HCT116 (cell line): ENCODE measurements around the gene KLHL24. TPM values are rescaled to one million over a fixed set of nuclear protein-coding genes. Genes with fewer than 3 reads are reported as not detected.

Source experiments
- ATAC-seq: fragments of 200-7000 bp; cut with Tn5 transposase; 2 replicates; pipeline ENCODE4 v1.9.1; 2020; ENCODE audit warnings: mild to moderate bottlenecking, moderate library complexity
- BruUV-seq: library from RNA; stranded (reverse); fragments of 400-500 nt; replicated peaks from 2 replicates; lab custom pipeline; 2021; lab: Mats Ljungman, UMichigan
- CTCF ChIA-PET: fragments of 300-600 bp; sonication (Branson Sonifier 250); formaldehyde crosslinking; loops from one replicate; lab custom pipeline; 2021; ENCODE audit warnings: antibody characterized with exemption; lab: Charles Lee
- POLR2A ChIA-PET: fragments of 300-600, 350-600 bp; sonication (Branson Sonifier 250); formaldehyde crosslinking; loops from one replicate; lab custom pipeline; 2021; ENCODE audit warnings: antibody characterized with exemption; lab: Charles Lee
- RAD21 ChIA-PET, 2 experiments: fragments of 300-600 bp; sonication (Branson Sonifier 250); formaldehyde crosslinking; loops; one replicate each; lab custom pipeline; 2023; ENCODE audit warnings: low total read pairs in 2 of 2; ENCODE audit not compliant: uncharacterized antibody in 2 of 2, unreplicated experiment in 2 of 2, low non-redundant PET in 1 of 2; lab: Charles Lee
- DNase-seq: peaks from one replicate; pipeline ENCODE4 v3.0.0-alpha.2; 2010; ENCODE audit warnings: low read depth, low spot score
- H2AFZ ChIP-seq: fragments of 200-600 bp; shearing (Covaris generic), sonication (generic); 2 replicates; pipeline ENCODE4 v1.6.1; 2017; ENCODE audit warnings: low read depth, mixed run types, mixed read lengths, antibody characterized with exemption, low read length; ENCODE audit not compliant: poor library complexity, severe bottlenecking
- H3K27ac ChIP-seq: 2 replicates; pipeline ENCODE4 v1.5.1; 2012; ENCODE audit warnings: low read depth, low read length
- H3K27me3 ChIP-seq: fragments of 200-600 bp; sonication (generic); 2 replicates; pipeline ENCODE4 v1.6.1; 2016; ENCODE audit warnings: mixed run types, low read length, mixed read lengths; ENCODE audit not compliant: insufficient read depth
- H3K36me3 ChIP-seq, 2 experiments: fragments of 200-500 bp in 1 of 2; fragments of 200-600 bp in 1 of 2; sonication (Bioruptor generic) in 1 of 2; sonication (generic) in 1 of 2; 2 replicates each; pipeline versions ENCODE4 v1.5.1 to v1.6.1; 2014 to 2016; ENCODE audit warnings: low read length in 2 of 2, inconsistent platforms in 1 of 2, mixed read lengths in 1 of 2, mixed run types in 1 of 2; ENCODE audit not compliant: insufficient read depth in 2 of 2, control insufficient read depth in 1 of 2
- H3K4me1 ChIP-seq, 2 experiments: fragments of 200-600 bp in 1 of 2; sonication (generic) in 1 of 2; 2 replicates each; pipeline versions ENCODE4 v1.5.1 to v1.6.1; 2012 to 2017; ENCODE audit warnings: low read length in 2 of 2, inconsistent platforms in 1 of 2, mild to moderate bottlenecking in 1 of 2, mixed read lengths in 1 of 2, mixed run types in 1 of 2, moderate library complexity in 1 of 2; ENCODE audit not compliant: insufficient read depth in 2 of 2, control insufficient read depth in 1 of 2
- H3K4me2 ChIP-seq: fragments of 200-600 bp; sonication (generic); 2 replicates; pipeline ENCODE4 v1.6.1; 2017; ENCODE audit warnings: mixed run types, low read length, mixed read lengths
- H3K4me3 ChIP-seq, 2 experiments: fragments of 200-600 bp in 1 of 2; sonication (generic) in 1 of 2; replicated peaks in 1 of 2; 2 replicates each; pipeline ENCODE4 v1.5.1; 2011 to 2016; ENCODE audit warnings: low read length in 2 of 2, control low read depth in 1 of 2, low read depth in 1 of 2, mild to moderate bottlenecking in 1 of 2, mixed read lengths in 1 of 2, mixed run types in 1 of 2
- H3K79me2 ChIP-seq: fragments of 200-600 bp; sonication (generic); 2 replicates; pipeline ENCODE4 v1.6.1; 2017; ENCODE audit warnings: mild to moderate bottlenecking, mixed run types, low read length, moderate library complexity, mixed read lengths; ENCODE audit not compliant: insufficient read depth
- H3K9ac ChIP-seq: fragments of 200-600 bp; sonication (generic); 2 replicates; pipeline ENCODE4 v1.6.1; 2016; ENCODE audit warnings: low read length, mixed read lengths
- H3K9me2 ChIP-seq: fragments of 200-600 bp; sonication (generic), shearing (Covaris generic); 2 replicates; pipeline ENCODE4 v1.6.1; 2017; ENCODE audit warnings: mixed run types, mild to moderate bottlenecking, moderate library complexity; ENCODE audit not compliant: insufficient read depth
- H3K9me3 ChIP-seq, 2 experiments: fragments of 200-500 bp in 1 of 2; fragments of 200-600 bp in 1 of 2; sonication (Bioruptor generic) in 1 of 2; sonication (generic) in 1 of 2; 2 replicates each; pipeline ENCODE4 v1.6.1; 2014 to 2017; ENCODE audit warnings: low read length in 2 of 2, mixed read lengths in 2 of 2, inconsistent platforms in 1 of 2, low read depth in 1 of 2, mild to moderate bottlenecking in 1 of 2, mixed run types in 1 of 2, moderate library complexity in 1 of 2; ENCODE audit not compliant: control insufficient read depth in 1 of 2, insufficient read depth in 1 of 2
- H4K20me1 ChIP-seq: fragments of 200-600 bp; sonication (generic), shearing (Covaris generic); 2 replicates; pipeline ENCODE4 v1.6.1; 2017; ENCODE audit warnings: mixed run types, mild to moderate bottlenecking, moderate library complexity; ENCODE audit not compliant: insufficient read depth
- ATF3 ChIP-seq: IDR thresholded peaks from 2 replicates; pipeline ENCODE4 v1.6.1; 2012
- CBX3 ChIP-seq: IDR thresholded peaks from 2 replicates; pipeline ENCODE4 v1.6.1; 2012; ENCODE audit warnings: low read depth
- CEBPB ChIP-seq: IDR thresholded peaks from 2 replicates; pipeline ENCODE4 v1.6.1; 2012; ENCODE audit warnings: low read depth
- CTCF ChIP-seq, 3 experiments: fragments of 200-600 bp in 1 of 3; sonication (generic) in 1 of 3; IDR thresholded peaks in 2 of 3; conservative IDR thresholded peaks in 1 of 3; 2 replicates each; pipeline ENCODE4 v1.5.1; 2012 to 2017; ENCODE audit warnings: low read depth in 2 of 3, low read length in 2 of 3, antibody characterized with exemption in 1 of 3, borderline replicate concordance in 1 of 3, control low read depth in 1 of 3, mild to moderate bottlenecking in 1 of 3, mixed read lengths in 1 of 3, mixed run types in 1 of 3, moderate library complexity in 1 of 3; ENCODE audit not compliant: insufficient read depth in 1 of 3
- EGR1 ChIP-seq: IDR thresholded peaks from 2 replicates; pipeline ENCODE4 v1.6.1; 2012; ENCODE audit warnings: low read depth
- ELF1 ChIP-seq: IDR thresholded peaks from 2 replicates; pipeline ENCODE4 v1.6.1; 2012; ENCODE audit warnings: low read depth, borderline replicate concordance
- EZH2 ChIP-seq: fragments of 200-600 bp; sonication (generic); IDR thresholded peaks from 2 replicates; pipeline ENCODE4 v1.6.1; 2017; ENCODE audit warnings: antibody characterized with exemption, mixed run types
- EZH2phosphoT487 ChIP-seq: fragments of 200-600 bp; IDR thresholded peaks from 2 replicates; pipeline ENCODE4 v1.6.1; 2018; ENCODE audit warnings: antibody characterized with exemption, borderline replicate concordance
- FOSL1 ChIP-seq: IDR thresholded peaks from 2 replicates; pipeline ENCODE4 v1.6.1; 2012; ENCODE audit warnings: low read depth
- JUND ChIP-seq: IDR thresholded peaks from 2 replicates; pipeline ENCODE4 v1.6.1; 2012
- MAX ChIP-seq: IDR thresholded peaks from 2 replicates; pipeline ENCODE4 v1.6.1; 2012
- RAD21 ChIP-seq: IDR thresholded peaks from 2 replicates; pipeline ENCODE4 v1.6.1; 2012; ENCODE audit warnings: low read depth, mild to moderate bottlenecking
- REST ChIP-seq: IDR thresholded peaks from 2 replicates; pipeline ENCODE4 v1.6.1; 2012; ENCODE audit warnings: low read depth
- SP1 ChIP-seq: IDR thresholded peaks from 2 replicates; pipeline ENCODE4 v1.6.1; 2012; ENCODE audit warnings: low read depth
- SRF ChIP-seq: IDR thresholded peaks from 2 replicates; pipeline ENCODE4 v1.6.1; 2012; ENCODE audit warnings: low read depth
- TCF7L2 ChIP-seq: IDR thresholded peaks from 2 replicates; pipeline ENCODE4 v1.7.0; 2011; ENCODE audit warnings: borderline replicate concordance, inconsistent platforms; ENCODE audit not compliant: insufficient read depth, insufficient read length; ENCODE audit errors: extremely low read depth
- YY1 ChIP-seq: IDR thresholded peaks from 2 replicates; pipeline ENCODE4 v1.6.1; 2011; ENCODE audit warnings: low read length, low read depth, moderate library complexity, mild to moderate bottlenecking; ENCODE audit not compliant: insufficient replicate concordance; ENCODE audit errors: extremely low read depth
- ZFX ChIP-seq: fragments of 450-650 bp; IDR thresholded peaks from 2 replicates; pipeline ENCODE4 v1.6.1; 2017
- ZNF274 ChIP-seq: fragments of 200-500 bp; sonication (Bioruptor generic); IDR thresholded peaks from 2 replicates; pipeline ENCODE4 v1.6.1; 2014; ENCODE audit warnings: mild to moderate bottlenecking, low read depth, low read length, inconsistent platforms
- intact Hi-C: fragments of 100-400 bp; cut with micrococcal nuclease; formaldehyde crosslinking; loops from 2 replicates; pipeline ENCODE4 v1.10.0; 2022
- total RNA-seq: library from RNA; stranded (reverse); gene quantifications from one replicate; pipeline ENCODE4 v1.2.1, GENCODE V29; 2021; ENCODE audit not compliant: unreplicated experiment

Gene KLHL24
- total RNA-seq, 1 experiment from 2014 or later: 21.0 TPM

- Histone ChIP-seq H3K9me2 (no peaks in the 10 kb centered on the region), H3K9ac (no peak overlapping the region), H3K4me1 (no peaks in the 10 kb centered on the region), H3K27ac (no peak overlapping the region), H3K27me3 (no peaks in the 10 kb centered on the region), H3K36me3 (no peaks in the 10 kb centered on the region), H3K79me2 (no peaks in the 10 kb centered on the region), H3K9me3 (no peaks in the 10 kb centered on the region), H3K4me2 (no peak overlapping the region), H4K20me1 (no peaks in the 10 kb centered on the region), H2AFZ (no peak overlapping the region), H3K4me3 (no peak overlapping the region)
- no peak for ATAC-seq
- ChIA-PET POLR2A (no interaction called here), RAD21 (no interaction called here), CTCF (no interaction called here)
- BruUV-seq: no TSS peak
- DNase-seq: no peak
- intact Hi-C loops: no loop called here
- no peak for TF ChIP-seq EGR1
- TF ChIP-seq CTCF (IDR thresholded peaks at IDR 0.05 in 2 of 3, conservative IDR thresholded peaks at IDR 0.05 in 1 of 3; ENCODE audit: borderline replicate concordance in 1 of 3, insufficient read depth in 1 of 3, low read depth in 2 of 3, low read length in 2 of 3): no peak
- no peak for TF ChIP-seq ZNF274
- no peak for TF ChIP-seq FOSL1
- no peak for TF ChIP-seq CEBPB
- TF ChIP-seq SP1: no peak
- TF ChIP-seq EZH2phosphoT487: no peak
- no peak for TF ChIP-seq EZH2
- no peak for TF ChIP-seq RAD21
- TF ChIP-seq CBX3: no peak
- no peak for TF ChIP-seq YY1
- no peak for TF ChIP-seq MAX
- no peak for TF ChIP-seq TCF7L2
- TF ChIP-seq REST: no peak
- TF ChIP-seq JUND: no peak
- no peak for TF ChIP-seq ATF3
- no peak for TF ChIP-seq ZFX
- no peak for TF ChIP-seq SRF
- no peak for TF ChIP-seq ELF1
Observed at GRCh38 chr3:183644244-183644643, 8.8 kb downstream of the KLHL24 start.
